ENCODE data around the gene NANOGP8.

Gene NANOGP8

DNA sequence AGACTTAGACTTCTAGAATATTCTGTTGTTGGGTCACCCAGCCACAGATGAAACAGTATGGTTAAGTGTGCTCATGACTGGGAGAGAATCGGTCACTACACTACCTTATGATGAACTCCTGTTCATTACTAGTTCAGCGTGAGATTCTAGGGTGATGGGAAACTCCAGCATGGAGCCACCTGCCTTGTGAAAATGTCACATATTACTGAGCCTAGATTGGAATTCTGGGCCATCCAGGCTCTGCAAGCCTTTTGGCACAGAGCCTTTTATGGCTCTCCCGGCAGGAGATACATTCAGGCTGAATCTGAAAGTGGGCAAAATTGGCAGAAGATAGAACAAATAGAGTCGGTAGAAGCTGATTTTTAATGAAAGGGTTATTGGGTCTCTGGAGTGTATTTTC, 19.0 kb downstream of the NANOGP8 start:
- H3K4me1 Mint-ChIP-seq: peaks cover 43% of the 10 kb centered on the region
- H3K36me3 Mint-ChIP-seq (ENCODE audit: low read depth): no peaks in the 10 kb centered on the region
- H3K27ac Mint-ChIP-seq: peak overlapping the region; percentile 5 to 94 (median 92)
- TF ChIP-seq, protein P1, sequence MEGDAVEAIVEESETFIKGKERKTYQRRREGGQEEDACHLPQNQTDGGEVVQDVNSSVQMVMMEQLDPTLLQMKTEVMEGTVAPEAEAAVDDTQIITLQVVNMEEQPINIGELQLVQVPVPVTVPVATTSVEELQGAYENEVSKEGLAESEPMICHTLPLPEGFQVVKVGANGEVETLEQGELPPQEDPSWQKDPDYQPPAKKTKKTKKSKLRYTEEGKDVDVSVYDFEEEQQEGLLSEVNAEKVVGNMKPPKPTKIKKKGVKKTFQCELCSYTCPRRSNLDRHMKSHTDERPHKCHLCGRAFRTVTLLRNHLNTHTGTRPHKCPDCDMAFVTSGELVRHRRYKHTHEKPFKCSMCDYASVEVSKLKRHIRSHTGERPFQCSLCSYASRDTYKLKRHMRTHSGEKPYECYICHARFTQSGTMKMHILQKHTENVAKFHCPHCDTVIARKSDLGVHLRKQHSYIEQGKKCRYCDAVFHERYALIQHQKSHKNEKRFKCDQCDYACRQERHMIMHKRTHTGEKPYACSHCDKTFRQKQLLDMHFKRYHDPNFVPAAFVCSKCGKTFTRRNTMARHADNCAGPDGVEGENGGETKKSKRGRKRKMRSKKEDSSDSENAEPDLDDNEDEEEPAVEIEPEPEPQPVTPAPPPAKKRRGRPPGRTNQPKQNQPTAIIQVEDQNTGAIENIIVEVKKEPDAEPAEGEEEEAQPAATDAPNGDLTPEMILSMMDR (IDR thresholded peaks at IDR 0.05; ENCODE audit: unreplicated experiment in 3 of 3): no peak
- H3K9me3 Mint-ChIP-seq: peaks cover 2% of the 10 kb centered on the region
- no peak overlapping the region for H3K4me3 Mint-ChIP-seq
- H3K27me3 Mint-ChIP-seq (ENCODE audit: low read depth): no peaks in the 10 kb centered on the region

DNA sequence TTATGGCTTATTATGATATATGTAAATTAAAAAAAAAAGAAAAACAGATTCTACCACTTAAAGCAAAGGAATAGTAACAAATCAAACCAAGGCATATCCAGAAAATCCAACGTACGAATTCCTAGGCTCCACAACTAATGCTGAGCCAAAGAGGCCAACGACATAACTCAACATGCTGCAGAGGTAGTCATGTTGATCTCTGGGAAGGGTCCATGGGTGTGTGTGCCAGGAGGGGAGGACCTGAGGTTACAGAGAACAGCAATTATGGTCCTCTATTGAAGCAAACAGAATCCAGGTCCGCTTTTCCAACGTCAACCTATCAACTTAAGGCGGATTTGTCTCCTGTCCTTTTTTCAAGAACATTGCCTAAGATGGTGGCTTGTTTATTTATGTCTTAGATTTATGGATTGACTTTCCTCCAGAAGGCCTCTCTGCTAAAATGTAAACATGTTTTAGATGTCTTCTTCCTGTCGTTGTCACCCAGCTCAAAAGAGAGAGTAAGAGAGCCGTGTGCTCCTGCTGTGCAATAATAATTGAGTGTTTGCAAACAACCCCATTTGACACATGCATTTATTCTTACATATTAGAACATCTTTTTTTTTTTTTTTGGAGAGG, 20.4 kb downstream of the NANOGP8 start:
- TF ChIP-seq, protein P1 (IDR thresholded peaks at IDR 0.05; ENCODE audit: unreplicated experiment in 3 of 3): no peak
- Mint-ChIP-seq H3K27ac (peak overlapping the region; percentile 50 to 95 (median 94)), H3K4me1 (peaks cover 44% of the 10 kb centered on the region), H3K27me3 (ENCODE audit: low read depth) (no peaks in the 10 kb centered on the region), H3K9me3 (no peaks in the 10 kb centered on the region), H3K36me3 (ENCODE audit: low read depth) (no peaks in the 10 kb centered on the region), H3K4me3 (peak overlapping the region in 1 of 3 experiments; percentile 58)

DNA sequence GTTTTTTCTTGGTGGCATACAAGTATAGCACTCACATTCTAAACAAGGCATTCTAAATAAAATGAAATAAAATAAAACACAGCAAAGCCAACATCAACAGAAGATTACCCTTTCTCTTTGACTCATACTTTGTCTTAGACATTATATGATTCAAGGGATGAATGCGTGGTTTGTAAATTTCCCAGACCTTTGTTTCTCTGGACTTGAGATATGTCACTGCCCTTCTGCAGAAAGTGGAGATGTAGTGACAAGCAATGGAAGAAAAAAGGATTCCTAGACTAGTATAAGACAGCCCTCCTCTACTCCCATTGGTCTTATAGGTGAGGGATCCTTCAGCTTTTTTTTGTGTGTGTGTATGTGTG, 22.4 kb downstream of the NANOGP8 start:
- H3K9me3 Mint-ChIP-seq: no peaks in the 10 kb centered on the region
- no peaks in the 10 kb centered on the region for H3K36me3 Mint-ChIP-seq (ENCODE audit: low read depth)
- H3K4me3 Mint-ChIP-seq: no peak overlapping the region
- no peaks in the 10 kb centered on the region for H3K27me3 Mint-ChIP-seq (ENCODE audit: low read depth)
- peaks cover 49% of the 10 kb centered on the region for H3K4me1 Mint-ChIP-seq
- TF ChIP-seq, protein P1 (IDR thresholded peaks at IDR 0.05; ENCODE audit: unreplicated experiment in 3 of 3): no peak
- H3K27ac Mint-ChIP-seq: peak overlapping the region in 2 of 3 experiments; percentile 58 to 74

DNA sequence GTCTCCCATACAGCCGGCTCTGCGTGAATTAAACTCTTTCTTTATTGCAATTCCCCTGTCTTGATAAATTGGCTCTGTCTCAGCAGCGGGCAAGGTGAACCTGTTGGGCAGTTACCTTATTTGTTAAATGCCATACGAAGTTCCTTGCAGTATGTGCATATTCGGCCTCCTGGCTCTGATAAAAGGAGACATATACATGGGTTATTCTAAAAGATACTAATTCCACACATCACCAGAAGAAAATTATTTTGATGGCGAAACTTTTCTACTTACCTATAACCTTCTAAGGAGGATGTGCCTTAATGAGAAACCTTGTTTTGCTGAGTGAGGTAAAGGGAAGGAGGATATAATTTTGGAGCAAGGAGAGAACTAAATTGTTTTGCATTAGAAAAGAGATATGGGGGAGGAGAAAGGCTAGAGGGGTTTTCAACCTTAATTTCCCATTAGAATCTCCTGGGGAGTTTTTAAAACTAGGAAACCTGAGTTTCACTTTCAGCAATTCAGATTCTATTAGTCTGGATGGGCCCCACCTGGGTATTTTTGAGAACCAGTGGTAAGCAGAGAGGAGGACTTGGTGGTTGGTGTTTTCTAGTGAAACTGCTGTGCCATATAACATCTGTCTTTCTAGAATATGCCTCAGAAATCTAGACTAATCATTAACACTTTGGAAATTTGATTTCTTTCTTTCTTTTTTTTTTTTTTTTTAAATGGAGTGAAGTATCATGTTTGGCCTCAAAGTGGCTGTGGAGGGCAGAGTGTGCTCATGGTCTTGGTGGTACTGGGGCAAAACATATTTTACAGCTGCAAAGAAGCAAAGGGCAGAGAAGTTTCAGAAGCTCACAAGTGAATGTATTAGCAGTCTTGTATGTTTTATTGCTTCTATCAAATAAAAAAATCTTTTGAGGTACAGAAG, 23.0 kb downstream of the NANOGP8 start:
- H3K4me3 Mint-ChIP-seq: no peak overlapping the region
- TF ChIP-seq, protein P1 (IDR thresholded peaks at IDR 0.05; ENCODE audit: unreplicated experiment in 3 of 3): no peak
- no peaks in the 10 kb centered on the region for H3K9me3 Mint-ChIP-seq
- no peaks in the 10 kb centered on the region for H3K36me3 Mint-ChIP-seq (ENCODE audit: low read depth)
- H3K4me1 Mint-ChIP-seq: peaks cover 43% of the 10 kb centered on the region
- no peaks in the 10 kb centered on the region for H3K27me3 Mint-ChIP-seq (ENCODE audit: low read depth)
- peak overlapping the region; percentile 13 to 74 (median 58) for H3K27ac Mint-ChIP-seq

DNA sequence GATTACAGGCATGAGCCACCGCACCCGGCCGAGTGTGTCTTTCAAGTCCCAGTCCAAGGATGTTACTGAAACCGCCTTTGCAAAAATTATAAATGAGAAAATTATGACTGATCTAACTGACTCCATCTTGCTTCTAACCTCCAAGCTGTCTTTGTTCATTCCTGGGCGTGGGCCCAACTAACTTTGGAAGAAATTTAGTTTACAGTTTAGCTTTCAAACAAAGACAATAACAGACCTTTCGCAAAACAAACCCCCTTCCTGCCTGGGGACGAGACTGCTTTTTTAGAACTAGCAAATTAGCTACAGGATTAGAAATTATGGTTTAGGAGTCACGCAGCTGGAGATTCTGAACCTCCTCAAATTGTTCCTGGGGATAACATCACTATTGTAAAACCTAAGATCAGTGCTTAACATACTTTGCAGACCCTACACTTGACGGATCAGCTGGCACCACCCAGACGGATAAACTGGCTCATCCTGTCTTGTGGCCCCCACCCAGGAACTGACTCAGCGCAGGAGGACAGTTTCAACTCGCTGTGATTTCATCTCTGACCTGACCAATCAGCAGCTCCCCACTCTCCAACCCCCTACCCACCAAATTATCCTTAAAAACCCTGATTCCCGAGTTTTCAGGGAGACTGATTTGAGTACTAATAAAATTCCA, 23.8 kb downstream of the NANOGP8 start:
- Mint-ChIP-seq H3K27ac (peak overlapping the region; percentile 13 to 74 (median 58)), H3K27me3 (ENCODE audit: low read depth) (no peaks in the 10 kb centered on the region), H3K9me3 (no peaks in the 10 kb centered on the region), H3K4me3 (no peak overlapping the region), H3K36me3 (ENCODE audit: low read depth) (no peaks in the 10 kb centered on the region), H3K4me1 (peaks cover 40% of the 10 kb centered on the region)
- TF ChIP-seq, protein P1 (IDR thresholded peaks at IDR 0.05; ENCODE audit: unreplicated experiment in 3 of 3): no peak
